ENCODE measurements around the gene SFXN1.

Gene SFXN1

DNA sequence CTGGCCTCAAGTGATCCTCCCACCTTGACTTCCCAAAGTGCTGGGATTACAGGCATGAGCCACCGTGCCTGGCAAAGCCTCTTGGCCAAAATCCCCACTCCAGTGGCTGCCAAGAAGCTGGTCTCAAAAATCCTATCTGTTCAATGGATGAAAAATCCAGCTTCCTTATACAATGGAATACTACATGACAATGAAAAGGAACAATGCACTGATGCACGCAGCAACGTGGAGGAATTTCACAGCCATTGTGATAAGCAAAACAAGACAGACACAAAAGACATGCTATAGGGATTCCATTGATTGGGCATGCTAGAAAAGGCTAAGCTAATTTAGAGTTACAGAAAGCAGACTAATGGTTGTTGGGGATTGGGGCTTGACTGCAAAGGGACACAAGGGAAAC is 13.1 kb upstream of the SFXN1 start:
- DNase-seq (ENCODE audit: low spot score) = no peak

DNA sequence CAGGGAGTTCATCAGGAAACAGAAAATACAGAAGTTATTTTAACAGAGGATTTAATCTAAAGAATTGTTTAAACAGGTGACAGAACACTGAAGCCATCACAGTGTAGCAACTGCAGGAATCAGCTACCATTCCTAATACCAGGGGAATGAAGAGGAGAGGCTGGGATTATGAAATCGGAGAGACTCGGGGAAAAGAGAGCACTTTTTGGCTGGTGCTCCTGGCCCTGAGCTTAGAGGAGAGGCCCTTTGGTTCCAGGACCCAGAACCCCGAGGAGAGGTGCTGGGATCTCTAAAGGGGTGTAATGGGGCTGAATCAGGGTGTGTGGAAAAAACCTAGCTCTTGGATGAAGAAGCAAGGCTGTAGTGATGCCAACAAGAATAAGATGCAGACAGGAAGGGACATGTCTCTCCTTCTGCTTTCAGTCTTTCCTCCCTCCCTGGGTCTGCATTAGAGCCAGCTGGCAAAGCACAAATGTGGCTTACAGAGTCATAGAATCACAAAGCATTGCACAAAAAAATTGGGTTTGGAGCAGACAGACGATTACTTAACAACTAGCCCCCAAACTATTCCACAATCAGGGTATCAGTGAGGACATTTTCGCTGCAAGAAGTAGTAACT is 11.6 kb upstream of the SFXN1 start:
- DNase-seq (ENCODE audit: low spot score) = no peak

DNA sequence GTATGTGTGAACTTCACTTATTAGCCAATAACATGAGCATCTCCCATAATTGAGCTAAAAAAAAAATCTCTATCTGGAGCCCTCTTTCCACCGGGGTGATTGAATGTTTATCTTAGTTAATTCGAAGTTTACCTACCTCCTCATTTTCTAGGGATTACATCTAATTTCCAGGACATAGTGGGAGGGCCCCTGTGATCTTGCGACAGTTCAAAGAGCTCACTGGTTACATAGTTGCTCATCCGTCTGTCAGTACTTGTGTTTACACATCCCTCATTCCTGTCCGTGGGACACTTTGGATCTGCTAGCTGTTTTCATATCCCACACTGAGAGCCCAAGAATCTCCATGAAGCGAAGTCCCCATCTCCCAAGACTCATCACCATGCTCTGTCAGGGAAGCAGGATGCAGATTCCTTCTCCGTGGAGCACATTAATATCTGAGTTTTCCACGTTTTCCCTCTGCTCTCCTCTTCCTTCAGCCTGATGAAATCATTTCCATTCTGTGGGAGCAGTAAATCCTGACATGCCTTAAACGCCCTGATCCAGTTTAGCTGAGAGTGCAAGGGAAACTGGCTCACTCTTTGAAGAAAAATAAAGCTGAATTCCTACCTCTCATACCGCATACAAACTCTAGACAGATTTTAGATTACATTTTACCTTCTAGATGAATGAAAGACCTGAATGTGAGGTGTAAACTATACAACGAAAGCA is 10.2 kb upstream of the SFXN1 start:
- DNase-seq (ENCODE audit: low spot score) = no peak

DNA sequence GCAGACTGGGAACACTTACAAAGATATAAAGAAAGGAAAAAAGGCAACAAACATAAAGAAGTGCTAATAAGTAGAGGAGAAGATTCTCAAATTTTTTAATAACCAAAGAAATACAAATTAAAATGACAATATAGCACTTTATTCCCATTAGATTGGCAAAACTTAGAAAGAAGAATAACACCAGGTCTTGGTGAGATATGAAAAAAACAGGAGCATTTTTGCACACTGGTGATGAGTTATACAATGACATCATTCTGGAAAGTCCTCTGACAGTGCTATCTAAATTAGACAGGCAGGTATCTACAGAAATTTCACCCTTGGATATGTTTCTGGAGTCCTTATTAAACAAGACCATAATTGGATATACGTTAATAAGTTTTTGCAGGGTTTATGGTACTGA is 9.5 kb upstream of the SFXN1 start:
- no peak for DNase-seq (ENCODE audit: low spot score)

DNA sequence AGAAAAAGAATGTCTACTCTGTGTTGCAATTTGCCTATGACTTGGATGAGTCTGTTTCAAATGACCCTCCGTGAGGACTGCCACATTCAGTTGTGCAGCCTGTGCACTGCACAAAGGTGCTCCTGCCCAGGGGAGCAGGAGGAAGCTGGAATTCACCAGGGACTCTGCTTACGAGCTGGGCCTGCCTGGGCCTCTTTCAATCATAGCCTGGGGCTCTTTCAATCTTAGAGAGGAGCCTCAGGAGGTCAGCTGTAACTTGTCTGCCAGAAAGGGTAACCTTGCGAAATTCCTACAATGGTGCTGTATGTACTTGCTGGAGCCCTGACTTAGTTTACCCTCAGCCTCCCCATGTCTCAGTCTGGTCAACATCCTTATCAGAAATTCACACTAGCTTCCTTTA is 8.4 kb upstream of the SFXN1 start:
- no peak for DNase-seq (ENCODE audit: low spot score)

DNA sequence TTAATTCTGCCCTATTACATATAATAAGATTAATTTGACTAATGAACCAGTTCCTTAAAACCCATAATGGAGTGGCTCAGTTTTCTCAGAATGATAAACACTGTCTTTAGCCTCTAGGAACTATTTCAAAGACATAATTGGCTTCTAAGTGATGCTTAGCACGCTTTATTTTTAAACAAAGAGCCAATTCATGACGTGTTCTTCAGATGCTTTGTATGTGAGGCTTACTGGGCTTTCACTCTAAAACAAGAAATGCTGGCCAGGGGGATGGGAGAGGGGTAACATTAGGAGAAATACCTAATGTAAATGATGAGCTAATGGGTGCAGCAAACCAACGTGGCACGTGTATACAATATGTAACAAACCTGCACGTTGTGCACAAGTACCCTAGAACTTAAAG is 7.6 kb upstream of the SFXN1 start:
- no peak for DNase-seq (ENCODE audit: low spot score)

DNA sequence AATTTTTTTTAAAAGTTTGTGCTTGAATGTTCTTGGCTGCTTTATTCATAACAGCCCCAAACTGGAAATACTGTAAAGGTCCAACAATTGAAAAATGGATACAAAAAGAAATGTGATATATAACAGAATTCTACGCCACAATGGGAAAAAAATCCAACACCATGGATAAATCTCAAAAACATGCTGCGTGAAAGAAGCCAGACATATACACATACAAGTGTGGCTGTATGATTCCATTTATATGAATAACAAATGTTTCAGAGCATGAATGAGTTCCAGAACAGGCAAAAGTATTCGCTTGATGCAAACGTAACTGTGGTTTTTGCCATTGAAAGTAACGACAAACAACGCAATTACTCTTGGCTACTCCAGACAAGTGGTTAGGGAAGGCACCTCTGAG is 7.2 kb upstream of the SFXN1 start:
- no peak for DNase-seq (ENCODE audit: low spot score)

DNA sequence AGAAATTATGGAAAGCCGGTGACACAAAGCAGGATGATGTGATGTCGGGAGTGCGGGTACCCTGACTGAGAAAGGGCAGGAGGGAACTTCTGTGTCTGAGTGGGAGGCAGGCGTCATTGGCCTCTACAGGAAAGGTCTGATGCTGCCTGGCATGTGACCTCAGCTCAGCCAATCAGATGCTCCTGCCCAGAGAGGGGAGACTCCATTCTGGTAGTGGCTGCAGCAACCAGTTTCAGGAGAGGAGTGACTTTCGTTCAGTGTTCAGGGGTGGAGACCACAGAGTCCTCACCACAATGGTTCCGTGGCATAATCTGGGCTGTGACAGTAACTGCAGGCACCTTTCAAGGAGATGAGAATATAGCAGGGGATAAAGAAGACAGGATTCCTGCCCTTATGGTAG is 6.7 kb upstream of the SFXN1 start:
- DNase-seq (ENCODE audit: low spot score) = no peak

DNA sequence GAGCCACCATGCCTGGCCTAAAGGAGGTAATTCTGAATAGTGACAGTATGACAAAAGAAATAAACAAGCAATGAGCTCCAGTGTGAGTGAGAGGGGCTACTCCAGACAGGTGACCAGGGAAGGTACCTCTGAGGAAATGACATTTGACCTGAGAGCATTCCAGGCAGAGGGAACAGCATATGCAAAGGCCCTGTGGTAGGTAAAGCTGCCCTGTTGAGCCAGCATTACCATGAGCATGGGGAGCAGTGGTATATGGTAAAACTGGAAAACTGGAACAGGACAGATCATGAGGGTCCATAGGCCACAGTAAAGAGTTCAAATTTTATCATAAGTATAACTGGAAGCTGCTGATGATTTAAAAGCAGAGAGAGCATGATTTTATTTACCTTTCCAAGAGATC is 6.0 kb upstream of the SFXN1 start:
- DNase-seq (ENCODE audit: low spot score) = no peak

DNA sequence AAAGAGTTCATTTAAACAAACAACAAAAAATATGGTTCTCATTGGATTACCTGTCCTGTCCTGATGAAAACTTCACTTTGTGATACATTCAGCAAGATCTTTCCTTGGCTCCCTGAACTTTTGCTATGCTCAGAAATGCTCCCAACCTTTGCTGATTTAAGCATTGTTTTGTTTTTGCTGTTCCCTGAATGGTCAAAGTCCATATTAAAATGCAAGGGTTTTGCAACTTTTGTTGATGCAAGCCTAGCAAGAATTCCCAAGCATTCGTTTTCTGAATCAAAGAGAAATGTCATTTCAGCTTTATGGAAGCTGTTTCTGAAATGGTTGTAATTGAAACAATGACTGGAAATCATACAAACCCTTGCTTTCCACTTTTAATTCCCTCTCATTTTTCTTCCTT is 3.1 kb upstream of the SFXN1 start:
- no peak for DNase-seq (ENCODE audit: low spot score)

DNA sequence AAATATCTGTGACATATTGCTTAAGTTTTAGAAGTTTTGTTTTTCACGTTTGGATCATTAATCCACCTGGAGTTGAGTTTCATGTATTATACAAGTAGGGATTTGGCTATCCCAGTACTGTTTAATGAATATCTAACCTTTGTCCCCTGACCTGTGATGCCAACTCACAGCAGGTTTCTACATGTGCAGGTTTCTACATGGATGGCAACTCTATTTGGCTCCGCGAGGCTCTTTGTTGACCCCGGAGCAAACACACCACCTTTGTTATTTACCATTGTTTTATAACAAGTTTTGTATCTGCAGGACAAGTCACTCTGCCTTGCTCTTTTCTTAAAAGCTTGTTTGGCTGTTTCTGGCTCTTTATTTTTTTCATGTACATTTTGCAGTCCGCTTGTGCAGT is 920 bp upstream of the SFXN1 start:
- no peak for DNase-seq (ENCODE audit: low spot score)

DNA sequence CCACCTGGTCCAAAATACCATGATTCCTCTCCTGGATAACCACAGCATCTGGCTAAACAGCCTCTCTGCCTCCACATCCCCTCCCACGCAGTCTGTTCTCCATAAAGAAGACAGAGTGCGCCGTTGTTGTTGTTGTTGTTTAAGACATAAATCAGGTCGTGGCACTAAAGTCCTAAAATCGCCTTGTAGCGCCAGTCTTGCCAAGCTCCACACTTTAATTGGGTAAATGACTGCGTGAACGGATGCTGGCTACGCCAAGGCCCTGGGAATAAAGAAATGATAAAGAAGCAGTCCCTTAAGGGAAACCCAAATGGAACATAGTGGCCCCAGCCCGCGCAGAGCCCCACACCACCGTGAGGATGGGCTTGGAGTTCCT is 364 bp upstream of the SFXN1 start:
- no peak for DNase-seq (ENCODE audit: low spot score)

DNA sequence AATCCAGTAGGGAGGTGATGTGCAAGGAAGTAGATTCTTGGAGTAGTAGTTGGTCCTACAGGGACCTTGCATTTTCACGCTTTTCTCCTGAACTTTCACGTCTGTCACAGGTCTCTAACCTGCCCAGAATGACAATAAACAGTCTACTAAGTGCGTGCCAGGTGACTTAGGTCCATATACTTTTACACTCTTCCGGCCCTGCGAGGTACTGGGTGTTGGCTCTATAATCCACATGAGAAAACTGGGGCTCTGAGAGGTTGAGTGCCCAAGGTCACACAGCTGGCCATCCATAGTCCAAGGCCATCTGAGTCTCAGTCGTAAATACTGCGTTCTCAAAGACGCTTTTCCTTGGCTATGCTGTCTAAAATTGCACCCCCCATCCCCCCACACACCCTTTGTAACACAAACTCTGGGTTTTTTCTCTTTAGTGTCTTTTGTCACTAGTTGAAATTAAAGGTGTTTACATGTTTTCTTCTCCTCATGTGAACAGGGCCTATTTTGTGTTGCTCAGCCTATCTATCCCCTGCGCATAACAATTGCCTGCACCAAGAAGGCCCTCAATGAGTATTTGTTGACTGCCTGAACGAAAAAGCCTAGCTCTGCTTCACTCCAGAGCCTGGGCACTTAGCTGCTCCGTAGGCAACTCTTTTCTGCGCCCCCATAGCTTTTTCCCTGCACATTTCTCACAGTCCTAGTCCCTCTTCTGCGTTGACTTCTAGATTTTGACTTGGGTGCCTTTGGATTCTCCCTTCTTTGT is 943 bp downstream of the SFXN1 start:
- DNase-seq (ENCODE audit: low spot score) = no peak

DNA sequence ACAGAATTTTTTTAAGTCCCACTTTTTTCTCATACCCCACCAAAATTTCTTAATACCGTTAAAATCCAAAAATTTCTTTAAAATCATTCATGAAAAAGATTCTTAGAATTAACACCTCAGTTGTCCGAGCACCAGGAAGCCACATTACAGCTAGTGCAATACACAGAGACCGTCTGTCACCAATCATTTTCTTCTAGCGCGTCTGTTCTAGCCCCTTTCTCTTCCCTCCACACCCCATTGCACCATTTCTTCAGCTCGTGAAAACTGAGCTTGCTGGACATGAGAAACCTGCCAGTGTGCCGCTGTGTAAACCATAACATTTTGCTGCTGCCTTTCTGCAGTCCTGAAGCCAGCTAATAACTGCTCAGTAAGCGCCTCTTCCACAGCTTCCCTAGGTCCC is 5.0 kb downstream of the SFXN1 start:
- DNase-seq (ENCODE audit: low spot score) = no peak

DNA sequence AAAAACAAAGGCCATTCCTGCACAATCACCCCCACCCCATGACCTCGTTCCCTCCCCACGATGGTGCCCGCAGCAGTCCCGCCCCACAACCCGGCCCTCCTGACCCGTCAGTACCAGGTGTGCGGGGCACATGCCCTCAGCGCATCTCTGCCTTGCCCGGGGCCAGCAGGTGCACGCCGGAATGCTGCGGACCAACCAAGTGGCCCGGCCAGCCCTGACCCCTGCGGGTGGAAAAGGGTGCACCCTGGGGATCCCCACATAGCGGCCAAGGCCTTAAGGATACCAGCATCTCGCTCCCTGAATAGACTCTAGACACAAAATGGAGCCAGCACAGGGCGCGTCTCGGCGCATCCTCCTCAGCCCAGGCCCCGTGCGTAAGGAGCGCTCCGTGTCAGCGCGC is 6.0 kb downstream of the SFXN1 start:
- DNase-seq (ENCODE audit: low spot score) = no peak

DNA sequence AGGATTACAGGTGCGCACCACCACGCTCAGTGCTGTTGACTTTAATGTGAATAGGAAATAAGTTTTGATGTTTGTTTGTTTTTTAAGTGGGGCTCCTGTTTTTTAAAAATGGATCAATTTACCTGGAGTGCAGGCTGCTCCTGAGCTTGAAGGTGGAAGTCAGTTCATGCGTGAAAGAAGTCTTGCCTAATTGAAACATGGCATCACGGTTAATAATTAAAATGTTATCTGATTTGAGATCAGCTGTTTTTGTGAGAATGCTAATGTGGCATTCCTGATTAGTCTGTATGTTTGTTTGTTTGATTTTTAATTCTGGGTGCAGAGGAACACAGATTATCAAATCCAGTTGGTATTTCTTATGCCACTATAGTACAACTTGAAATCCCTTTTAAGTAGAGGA is 6.5 kb downstream of the SFXN1 start:
- no peak for DNase-seq (ENCODE audit: low spot score)

DNA sequence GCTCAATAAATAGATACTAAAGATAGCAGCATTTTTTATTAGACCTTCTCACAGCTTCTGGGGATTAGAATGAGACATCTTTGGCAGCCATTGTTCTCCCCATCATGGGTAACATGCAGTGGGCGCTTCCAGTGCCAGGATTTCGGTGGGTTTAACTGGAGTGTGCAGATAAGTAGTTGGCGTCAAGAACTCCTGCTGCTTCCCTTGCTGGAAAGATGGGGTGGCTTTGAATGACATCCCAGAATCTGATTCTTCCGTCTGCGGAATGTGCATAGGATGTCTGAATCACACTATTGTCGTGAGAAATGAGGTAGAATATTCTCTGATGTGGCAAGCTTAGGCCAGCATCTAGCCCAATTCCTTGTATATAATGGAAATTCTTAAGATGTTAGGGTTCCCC is 7.3 kb downstream of the SFXN1 start:
- no peak for DNase-seq (ENCODE audit: low spot score)

DNA sequence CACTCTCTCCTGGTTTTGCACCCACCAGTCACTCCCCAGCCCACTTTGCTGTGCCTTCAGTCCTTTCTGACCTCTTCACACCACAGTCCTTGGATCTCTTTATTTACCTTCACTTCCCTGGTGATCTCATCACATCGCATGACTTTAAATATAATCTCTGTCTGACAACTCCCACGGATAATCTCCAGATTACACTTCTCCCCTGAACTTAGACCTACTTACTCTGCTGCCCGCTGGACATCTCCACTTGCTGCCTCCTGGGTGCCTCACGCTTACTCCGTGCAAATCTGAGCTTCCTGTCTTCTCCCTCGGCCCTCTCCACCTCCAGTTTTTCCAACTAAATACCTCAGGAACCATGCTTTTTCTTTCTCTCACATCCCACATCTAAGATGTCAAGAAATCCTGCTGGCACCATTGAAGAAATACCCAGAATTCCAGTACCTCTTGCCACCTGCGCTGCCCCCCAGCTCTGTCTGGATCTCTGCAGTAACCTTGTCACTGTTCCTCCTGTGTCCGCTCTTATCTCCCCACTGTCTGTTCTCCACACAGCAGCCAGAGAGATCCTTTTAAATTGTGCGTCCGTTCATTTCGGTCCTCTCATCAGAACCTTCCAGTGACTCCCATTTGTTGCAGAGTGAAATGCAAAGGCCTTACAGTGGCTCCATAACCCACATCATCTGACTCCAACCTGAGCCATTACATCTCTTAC is 9.3 kb downstream of the SFXN1 start:
- DNase-seq (ENCODE audit: low spot score) = no peak

DNA sequence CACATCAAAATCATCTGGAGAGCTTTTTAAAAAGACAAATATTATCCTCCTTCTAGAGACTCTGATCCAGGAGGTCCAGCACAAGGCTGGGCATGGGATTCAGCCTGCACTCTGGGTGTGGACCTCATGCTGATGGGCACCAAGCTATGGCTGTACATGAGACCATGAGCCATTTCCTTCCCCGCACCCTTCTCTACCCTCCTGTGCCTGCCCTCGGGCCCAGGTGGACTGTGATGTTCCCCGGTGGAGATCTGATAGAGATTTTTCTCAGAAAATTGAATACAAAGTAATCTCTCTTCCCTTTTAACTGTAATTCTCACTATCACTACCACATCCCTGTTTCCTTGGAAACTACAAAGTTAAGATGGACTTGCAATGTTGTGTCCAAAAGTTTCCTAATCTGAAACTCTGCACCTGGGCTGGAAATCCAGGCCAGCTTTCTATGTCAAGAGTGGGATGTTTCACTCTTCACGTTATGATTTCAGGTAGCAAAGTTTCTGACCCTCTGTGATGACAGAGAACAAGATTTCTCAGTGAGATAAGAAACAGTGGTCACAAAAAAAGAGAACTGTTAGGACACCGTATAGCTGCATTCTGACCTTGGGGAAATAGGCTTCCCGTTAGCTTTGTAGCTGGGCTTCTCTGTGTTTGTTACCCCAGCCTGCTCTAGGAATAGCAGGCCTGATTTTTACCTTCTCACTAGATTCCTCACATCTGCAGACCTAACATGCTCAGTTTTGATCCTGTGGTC is 11.5 kb downstream of the SFXN1 start:
- DNase-seq (ENCODE audit: low spot score) = no peak

DNA sequence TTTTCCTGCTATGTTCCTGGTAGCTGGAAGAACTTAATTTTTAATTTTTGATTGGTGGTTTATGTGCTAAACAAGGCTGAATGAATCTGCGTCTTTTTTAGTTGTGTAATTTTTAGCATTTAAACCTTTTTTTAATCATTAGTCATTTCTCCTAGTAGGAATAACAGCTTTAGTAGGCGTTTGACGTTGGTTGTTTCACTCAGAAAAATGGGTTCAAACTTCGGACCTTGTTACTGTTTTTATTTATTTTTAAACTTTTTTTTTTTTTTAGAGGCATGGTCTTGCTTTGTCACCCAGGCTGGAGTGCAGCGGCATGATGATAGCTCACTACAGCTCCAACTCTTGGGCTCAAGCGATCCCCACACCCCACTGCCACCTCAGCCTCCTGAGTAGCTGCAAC is 12.9 kb downstream of the SFXN1 start:
- no peak for DNase-seq (ENCODE audit: low spot score)

DNA sequence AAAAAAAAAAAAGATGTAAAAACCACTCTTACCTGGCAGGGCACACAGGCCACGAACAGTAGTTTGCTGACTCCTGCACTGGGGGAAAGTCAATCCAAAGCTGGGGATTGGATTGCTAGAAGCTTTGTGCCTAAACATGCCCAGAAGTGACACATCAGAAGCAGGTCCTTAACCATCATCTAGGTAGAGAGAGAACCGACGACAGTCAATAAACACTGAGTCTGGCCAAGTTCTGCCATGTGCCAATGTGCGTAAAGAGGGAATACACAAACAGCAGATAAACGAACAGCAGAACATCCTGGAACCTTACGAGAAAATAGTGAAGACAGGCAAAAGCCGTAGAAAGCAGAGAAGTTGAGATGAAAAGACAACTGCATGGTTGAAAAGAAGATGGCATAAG is 14.9 kb downstream of the SFXN1 start:
- no peak for DNase-seq (ENCODE audit: low spot score)

DNA sequence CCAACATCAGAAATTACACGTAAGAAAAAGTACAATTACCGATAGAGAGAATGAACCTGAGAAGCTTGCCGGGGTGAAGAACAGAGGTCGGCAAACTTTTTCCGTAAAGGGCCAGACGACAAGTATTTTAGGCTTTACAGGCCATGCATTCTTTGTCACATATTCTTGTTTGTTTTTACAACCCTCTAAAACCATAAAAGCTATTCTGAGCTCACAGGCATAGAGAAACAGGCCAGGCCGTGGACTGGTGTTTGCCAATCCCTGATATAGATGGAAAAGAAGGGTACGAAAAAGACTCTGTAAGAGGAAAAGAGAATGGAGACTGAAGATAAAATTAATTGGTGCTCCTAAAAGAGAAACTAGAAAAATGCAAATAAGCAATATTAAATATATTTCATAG is 15.4 kb downstream of the SFXN1 start:
- no peak for DNase-seq (ENCODE audit: low spot score)
